Activated B cell treated with CpG ODN at 0.5 μM for 24 hours (primary cell): ENCODE data around the gene FARP1. TPM values are rescaled to one million over a fixed set of nuclear protein-coding genes. Genes with fewer than 3 reads are reported as not detected.

Experiments used
- ATAC-seq: fragments of 200-7000 bp; cut with Tn5 transposase; one replicate; pipeline ENCODE4 v1.10.0; 2021; ENCODE audit warnings: low read depth, mild to moderate bottlenecking, moderate library complexity
- CTCF ChIA-PET: fragments of 350-600 bp; sonication (Branson Sonifier 250); formaldehyde crosslinking; loops from one replicate; lab custom pipeline; 2021; ENCODE audit warnings: antibody characterized with exemption; lab: Charles Lee
- POLR2A ChIA-PET: fragments of 350-600 bp; sonication (Branson Sonifier 250); formaldehyde crosslinking; loops from one replicate; lab custom pipeline; 2021; ENCODE audit warnings: antibody characterized with exemption; lab: Charles Lee
- DNase-seq: peaks from one replicate; pipeline ENCODE4 v3.0.0; 2022
- H3K27ac Mint-ChIP-seq: one replicate; pipeline ENCODE4 v1.8.0; 2020; ENCODE audit warnings: mixed read lengths
- H3K27me3 Mint-ChIP-seq: one replicate; pipeline ENCODE4 v1.8.0; 2021; ENCODE audit warnings: mixed read lengths
- H3K36me3 Mint-ChIP-seq: one replicate; pipeline ENCODE4 v1.8.0; 2021; ENCODE audit warnings: low read depth, mixed read lengths
- H3K4me1 Mint-ChIP-seq: one replicate; pipeline ENCODE4 v1.8.0; 2021; ENCODE audit warnings: mixed read lengths
- H3K4me3 Mint-ChIP-seq: one replicate; pipeline ENCODE4 v1.8.0; 2020; ENCODE audit warnings: mild to moderate bottlenecking, mixed read lengths
- H3K9me3 Mint-ChIP-seq: one replicate; pipeline ENCODE4 v1.8.0; 2020; ENCODE audit warnings: mixed read lengths
- CTCF ChIP-seq: fragments of 200-600 bp; IDR thresholded peaks from one replicate; pipeline ENCODE4 v1.8.0; 2022; ENCODE audit warnings: antibody characterized with exemption, mild to moderate bottlenecking
- intact Hi-C: fragments of 100-400 bp; cut with micrococcal nuclease; formaldehyde crosslinking; loops from one replicate; pipeline ENCODE4 v1.15.1; 2024
- total RNA-seq: library from RNA; stranded (reverse); gene quantifications from 2 replicates; pipeline ENCODE4 v1.2.3, GENCODE V29; 2022

FARP1 gene
- total RNA-seq, 1 donor from 2014 or later, result 2.1 TPM

GRCh38 chr13:98343461-98343860, 200.6 kb downstream of the FARP1 start:
- TF ChIP-seq CTCF, result no peak
- Mint-ChIP-seq H3K9me3 (no peaks in the 10 kb centered on the region), H3K27ac (no peak overlapping the region), H3K4me1 (no peaks in the 10 kb centered on the region), H3K27me3 (peaks cover 6% of the 10 kb centered on the region), H3K4me3 (no peak overlapping the region), H3K36me3 (no peaks in the 10 kb centered on the region)
- ChIA-PET POLR2A (no interaction called here), CTCF (no interaction called here)
- DNase-seq (no peak), ATAC-seq (no peak)
- intact Hi-C loops, result no loop called here

- ATAC-seq, result no peak
- Mint-ChIP-seq H3K4me1 (no peaks in the 10 kb centered on the region), H3K9me3 (no peaks in the 10 kb centered on the region), H3K36me3 (no peaks in the 10 kb centered on the region), H3K4me3 (no peak overlapping the region), H3K27me3 (peaks cover 2% of the 10 kb centered on the region), H3K27ac (no peak overlapping the region)
- intact Hi-C loops, result no loop called here
- CTCF ChIA-PET, result no interaction called here
- no peak for DNase-seq
- POLR2A ChIA-PET, result no interaction called here
- no peak for TF ChIP-seq CTCF
Measured at GRCh38 chr13:98344392-98344791, 201.5 kb downstream of the FARP1 start.

GRCh38 chr13:98345107-98345935, 202.4 kb downstream of the FARP1 start:
- ChIA-PET CTCF (no interaction called here), POLR2A (no interaction called here)
- ATAC-seq (no peak), DNase-seq (no peak)
- H3K4me3 Mint-ChIP-seq, result no peak overlapping the region
- no peak overlapping the region for H3K27ac Mint-ChIP-seq
- no peaks in the 10 kb centered on the region for H3K4me1 Mint-ChIP-seq
- intact Hi-C loops, result no loop called here
- TF ChIP-seq CTCF, result no peak
- H3K36me3 Mint-ChIP-seq, result no peaks in the 10 kb centered on the region
- peaks cover 2% of the 10 kb centered on the region for H3K27me3 Mint-ChIP-seq
- no peaks in the 10 kb centered on the region for H3K9me3 Mint-ChIP-seq

- H3K27ac Mint-ChIP-seq, result no peak overlapping the region
- H3K4me1 Mint-ChIP-seq, result no peaks in the 10 kb centered on the region
- no peaks in the 10 kb centered on the region for H3K9me3 Mint-ChIP-seq
- no peak overlapping the region for H3K4me3 Mint-ChIP-seq
- TF ChIP-seq CTCF, result no peak
- DNase-seq (no peak), ATAC-seq (no peak)
- POLR2A ChIA-PET, result no interaction called here
- CTCF ChIA-PET, result no interaction called here
- intact Hi-C loops, result no loop called here
- peaks cover 2% of the 10 kb centered on the region for H3K27me3 Mint-ChIP-seq
- H3K36me3 Mint-ChIP-seq, result no peaks in the 10 kb centered on the region
Measured at GRCh38 chr13:98346904-98347636, 204.2 kb downstream of the FARP1 start.

- Mint-ChIP-seq H3K27me3 (peaks cover 2% of the 10 kb centered on the region), H3K9me3 (no peaks in the 10 kb centered on the region), H3K27ac (no peak overlapping the region), H3K4me1 (no peaks in the 10 kb centered on the region), H3K36me3 (no peaks in the 10 kb centered on the region), H3K4me3 (no peak overlapping the region)
- CTCF ChIA-PET, result no interaction called here
- POLR2A ChIA-PET, result no interaction called here
- intact Hi-C loops, result no loop called here
- no peak for TF ChIP-seq CTCF
- DNase-seq (no peak), ATAC-seq (no peak)
Measured at GRCh38 chr13:98347756-98348155, 204.9 kb downstream of the FARP1 start.
